ENCODE measurements around the gene VSTM2L.

DNA sequence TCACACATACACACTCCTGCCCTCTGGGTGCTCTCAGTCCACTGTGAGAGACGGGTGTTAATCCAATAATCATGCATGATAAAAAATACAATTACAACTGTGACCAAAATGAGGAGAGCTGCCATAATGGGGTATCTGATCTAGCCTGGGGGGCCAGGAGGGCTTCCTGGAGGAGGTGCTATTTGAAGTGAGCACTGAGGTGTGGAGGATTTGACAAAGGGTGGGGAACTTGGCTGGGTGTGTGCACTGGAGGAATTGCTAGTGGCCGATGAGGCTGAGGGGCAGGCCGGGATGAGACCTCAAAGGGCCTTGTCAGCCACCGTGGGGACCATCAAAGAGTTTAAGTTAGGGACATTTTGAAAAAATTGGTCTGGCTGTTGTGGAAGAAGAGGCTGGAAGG, 34.8 kb downstream of the VSTM2L start:
- no peak for TF ChIP-seq EZH2 (IDR thresholded peaks at IDR 0.05)
- no peak for TF ChIP-seq POLR2AphosphoS5 (IDR thresholded peaks at IDR 0.05; ENCODE audit: borderline replicate concordance, low read depth, low read length)

Data from SK-N-MC (cell line).